HG02943 (cell line): ENCODE measurements around the gene MBNL3.
"Not testable (repeated sequence)": the region's sequence is repeated elsewhere in the genome, so short reads cannot be mapped to it uniquely, and the experiment has no call there.

ENCODE experiments used
- ATAC-seq: cut with Tn5 transposase; IDR thresholded peaks from one replicate; pipeline ENCODE4 v1.9.1; 2021; ENCODE audit warnings: mild to moderate bottlenecking, low read depth, moderate library complexity; ENCODE audit not compliant: unreplicated experiment

The MBNL3 gene

DNA sequence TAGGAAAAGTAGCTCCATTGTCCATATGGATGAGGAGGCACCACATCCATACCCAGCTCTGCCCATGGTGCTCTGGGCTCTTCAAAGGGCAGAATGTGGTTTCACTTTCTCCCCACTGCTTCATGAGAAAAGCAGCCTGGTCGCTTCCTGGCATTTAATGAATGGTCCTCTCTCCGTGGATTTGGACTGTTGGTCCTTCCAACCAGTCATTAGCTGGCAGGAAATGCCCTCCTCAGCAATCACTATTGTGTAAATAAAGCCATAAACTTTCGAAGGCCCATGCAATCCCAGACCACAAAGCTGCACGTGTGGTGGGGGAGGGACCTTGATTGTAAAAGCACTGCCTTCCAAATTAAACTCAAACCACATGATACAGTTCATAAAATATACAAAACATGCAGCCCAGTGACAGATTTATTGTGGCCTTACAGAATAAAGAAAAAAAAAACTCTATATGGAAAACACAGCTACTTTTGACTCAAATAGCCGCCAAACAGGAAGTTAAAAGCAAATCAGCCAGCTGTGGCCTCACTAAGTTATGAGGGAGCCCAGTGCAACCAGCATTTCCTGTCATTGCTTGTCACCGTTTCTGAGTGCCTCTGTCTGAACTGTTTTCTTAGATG, 8.1 kb downstream of the MBNL3 start:
- ATAC-seq, result peak; percentile 95

DNA sequence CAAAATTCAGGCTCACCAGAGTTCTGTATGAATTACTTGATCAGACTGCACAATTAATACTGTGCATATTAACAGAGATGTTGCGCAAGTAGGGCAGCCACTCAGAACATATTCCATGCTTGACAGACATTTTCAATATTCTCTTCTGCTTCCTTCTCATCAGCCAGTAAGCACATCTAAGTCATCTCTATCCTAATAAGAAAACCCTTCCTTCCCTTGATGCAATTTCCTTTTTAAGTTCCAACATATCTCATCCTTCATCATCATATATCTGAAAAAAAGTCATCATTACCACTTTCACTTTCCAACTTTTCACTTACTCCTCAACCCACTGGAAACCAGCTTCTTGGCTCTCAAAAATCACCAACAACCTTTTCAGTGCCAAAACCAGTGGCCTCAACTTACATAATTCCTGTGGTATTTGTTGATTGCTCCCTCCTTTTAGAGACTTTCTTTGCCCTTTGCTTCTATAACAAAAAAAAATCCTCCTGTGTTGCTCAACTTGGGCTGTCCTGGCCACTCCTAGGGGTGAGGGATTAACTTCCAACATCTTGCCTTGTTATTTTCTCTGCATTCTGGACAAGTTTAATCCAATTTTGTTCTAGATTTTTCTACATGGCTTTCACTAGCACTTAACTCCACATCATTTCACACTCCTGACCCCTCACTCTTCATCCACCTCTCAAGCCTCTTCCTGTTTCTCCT, 14.1 kb downstream of the MBNL3 start:
- no peak for ATAC-seq

DNA sequence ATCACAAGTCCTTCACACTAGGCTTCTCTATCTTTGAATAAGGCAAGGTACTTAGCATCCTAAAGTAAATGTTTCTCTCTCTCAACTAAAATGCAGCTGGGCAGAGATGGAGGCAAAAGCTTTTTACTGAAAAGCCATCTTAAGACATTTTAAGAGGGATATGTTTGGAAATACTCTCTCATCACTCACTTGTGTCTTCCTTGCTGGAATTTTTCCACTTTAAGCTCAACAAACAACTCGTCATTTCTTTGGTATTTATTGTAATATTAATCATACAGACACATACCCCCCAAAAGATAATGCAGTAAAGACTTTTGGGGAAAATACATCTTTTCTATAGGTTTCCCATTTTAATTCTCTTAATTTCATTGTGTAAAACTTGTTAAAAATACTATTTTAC, 16.4 kb downstream of the MBNL3 start:
- no peak for ATAC-seq

DNA sequence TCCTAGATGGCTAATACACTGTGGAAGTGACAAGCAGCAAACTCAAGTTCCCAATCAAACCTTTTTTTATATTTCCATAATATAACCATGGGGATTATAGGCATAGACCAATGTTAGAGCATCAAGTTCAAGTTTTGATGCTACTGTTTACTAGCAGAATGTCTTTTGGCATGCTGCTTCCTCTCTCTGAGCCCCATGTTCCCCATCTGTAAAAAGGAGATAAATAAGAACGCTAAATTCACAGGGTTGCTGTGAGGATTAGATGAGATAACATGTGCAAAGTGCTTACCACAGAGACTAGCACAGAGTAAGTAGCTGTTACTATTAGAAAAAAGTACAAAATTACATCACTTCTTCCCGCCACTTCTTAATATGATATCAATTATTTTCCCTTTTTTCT, 18.0 kb downstream of the MBNL3 start:
- no peak for ATAC-seq

DNA sequence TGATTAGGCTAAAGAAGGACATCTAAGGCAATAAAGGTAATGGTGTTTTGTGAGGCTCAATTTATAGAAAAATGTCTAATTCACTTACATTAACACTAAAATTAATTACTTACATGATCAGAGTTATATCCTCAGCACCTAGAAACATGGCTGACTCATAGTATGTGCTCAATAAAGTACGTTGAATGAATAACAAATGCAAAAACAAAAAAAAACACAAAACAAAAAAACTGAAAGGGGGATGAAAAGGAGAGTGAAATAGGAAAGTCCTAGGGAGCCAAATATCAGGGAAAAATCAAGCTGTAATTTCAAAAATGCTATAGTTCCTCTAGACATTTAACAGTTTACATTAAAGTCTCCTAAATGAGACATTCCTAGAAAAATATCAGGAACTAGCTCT, 18.7 kb downstream of the MBNL3 start:
- no peak for ATAC-seq

DNA sequence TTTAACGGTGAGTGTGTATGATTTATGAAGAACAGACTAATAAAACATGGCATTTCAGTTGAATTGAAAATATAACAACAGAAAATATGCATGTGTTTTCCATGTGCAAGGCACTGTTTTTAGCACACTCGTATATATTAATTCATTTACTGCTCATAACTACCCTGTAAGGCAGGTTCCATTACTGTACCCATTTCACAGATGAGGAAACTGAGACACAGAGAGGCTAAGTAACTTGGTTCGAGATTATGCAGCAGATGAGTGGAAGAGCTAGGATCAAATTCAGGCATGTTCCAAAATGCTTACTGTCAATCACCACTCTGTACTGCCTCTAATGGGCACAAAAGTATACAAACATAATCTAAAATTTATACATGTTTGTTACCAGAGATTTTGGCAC, 20.4 kb downstream of the MBNL3 start:
- ATAC-seq, result no peak

DNA sequence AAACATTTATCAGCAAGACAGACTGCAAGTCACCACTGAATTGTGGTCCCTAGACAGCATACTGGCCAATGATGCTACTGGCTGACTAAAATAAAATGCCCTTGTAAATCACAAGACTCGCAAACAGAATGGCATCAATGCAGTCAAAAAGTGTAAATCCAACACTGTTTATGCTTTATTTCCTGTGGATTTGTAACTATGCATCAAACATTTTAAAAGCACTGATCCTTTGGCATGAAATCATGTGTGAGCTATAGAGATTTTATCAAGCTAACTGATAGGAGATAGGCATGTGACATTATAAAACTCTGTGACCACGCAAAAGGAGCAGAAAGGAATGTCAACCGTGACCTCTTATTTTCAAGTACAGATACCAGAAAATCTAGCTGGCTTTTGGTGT, 20.8 kb downstream of the MBNL3 start:
- no peak for ATAC-seq

DNA sequence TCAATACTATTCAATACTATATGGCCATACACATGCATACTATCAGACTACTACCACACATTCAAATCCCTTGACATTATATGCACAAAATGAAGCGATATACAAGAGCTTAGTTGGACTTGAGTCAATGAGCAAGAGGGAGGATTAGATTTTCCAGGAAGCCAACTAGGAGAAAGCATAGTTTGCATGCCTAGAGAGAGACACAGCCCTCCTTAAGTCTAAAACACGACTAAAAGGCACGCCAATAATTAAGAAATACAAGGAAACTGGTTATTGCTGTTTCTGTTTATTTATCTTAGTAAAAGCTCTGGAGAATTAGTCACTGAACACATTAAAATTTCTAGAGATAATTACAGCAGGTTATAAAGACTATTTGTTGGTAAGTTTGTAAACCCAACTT, 21.8 kb downstream of the MBNL3 start:
- no peak for ATAC-seq

DNA sequence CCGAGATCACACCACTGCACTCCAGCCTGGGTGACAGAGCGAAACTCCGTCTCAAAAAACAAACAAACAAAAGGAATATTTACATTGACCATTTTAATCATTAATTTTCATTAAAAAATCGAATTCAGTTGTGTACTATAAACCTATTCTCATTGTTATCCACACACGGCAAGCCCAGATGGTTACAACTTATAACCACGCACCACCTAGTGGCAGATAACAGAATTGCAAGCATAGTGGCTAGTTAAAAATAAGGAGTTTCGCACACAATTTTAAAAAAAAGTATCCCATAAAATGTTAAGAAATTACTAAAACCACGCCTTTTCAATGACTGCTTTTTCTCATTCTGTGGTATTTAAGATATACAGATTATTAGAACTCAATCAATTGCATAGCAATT, 25.4 kb downstream of the MBNL3 start:
- ATAC-seq, result no peak

DNA sequence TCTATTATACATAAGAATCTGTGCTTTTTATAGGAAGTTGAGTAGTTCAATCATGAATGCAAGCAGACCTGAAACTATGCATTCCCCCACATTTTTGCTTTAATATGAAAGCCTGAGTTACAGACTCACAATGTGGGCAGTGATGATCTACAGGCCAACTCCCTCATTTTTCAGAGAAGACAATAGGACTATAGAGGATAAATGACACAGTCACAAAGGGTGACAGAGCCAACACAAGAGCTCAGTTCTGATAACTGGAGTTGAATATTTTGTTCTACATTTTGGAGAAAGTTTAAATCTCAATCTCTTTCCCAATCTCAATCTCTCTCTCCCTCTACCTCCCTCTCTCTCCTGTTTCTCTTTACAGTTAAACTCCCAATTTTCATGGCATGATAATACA, 27.0 kb downstream of the MBNL3 start:
- no peak for ATAC-seq

DNA sequence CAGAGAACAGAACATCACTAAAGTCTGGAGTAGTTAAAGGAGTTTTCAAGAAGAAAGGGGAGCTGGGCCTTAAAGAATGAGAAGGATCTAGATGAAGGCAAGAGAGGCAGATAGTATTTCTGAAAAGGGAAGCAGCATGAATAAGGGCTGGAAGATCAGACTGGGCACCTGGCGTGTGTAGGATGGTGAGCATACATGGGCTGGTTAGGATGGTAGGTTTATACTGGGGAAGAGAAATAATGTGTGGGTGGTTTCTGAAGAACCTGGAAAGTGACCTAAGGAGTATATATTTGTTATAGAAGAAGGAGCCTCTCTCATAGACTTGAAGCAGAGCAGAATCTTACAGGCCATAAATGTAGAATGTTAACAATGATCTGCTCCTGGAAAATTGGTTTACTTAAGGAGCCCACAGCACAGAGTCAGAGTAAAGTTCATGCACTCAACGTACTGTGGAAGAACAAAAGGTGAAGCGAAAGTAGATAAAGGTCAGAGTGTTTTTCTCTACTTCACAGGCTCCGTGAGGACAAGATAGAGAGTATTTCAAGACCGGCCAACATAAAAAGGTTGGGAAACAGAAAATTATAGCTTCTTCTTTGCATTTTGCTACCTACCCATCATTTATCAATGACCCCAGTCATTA, 35.8 kb downstream of the MBNL3 start:
- no peak for ATAC-seq

DNA sequence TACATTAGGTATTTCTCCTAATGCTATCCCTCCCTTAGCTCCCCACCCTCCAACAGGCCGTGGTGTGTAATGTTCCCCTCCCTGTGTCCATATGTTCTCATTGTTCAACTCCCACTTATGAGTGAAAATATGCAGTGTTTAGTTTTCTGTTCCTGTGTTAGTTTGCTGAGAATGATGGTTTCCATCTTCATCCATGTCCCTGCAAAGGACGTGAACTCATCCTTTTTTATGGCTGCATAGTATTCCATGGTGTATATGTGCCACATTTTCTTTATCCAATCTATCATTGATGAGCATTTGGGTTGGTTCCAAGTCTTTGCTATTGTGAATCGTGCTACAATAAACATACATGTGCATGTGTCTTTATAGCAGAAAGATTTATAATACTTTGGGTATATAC, 42.9 kb downstream of the MBNL3 start:
- not testable (repeated sequence) for ATAC-seq

DNA sequence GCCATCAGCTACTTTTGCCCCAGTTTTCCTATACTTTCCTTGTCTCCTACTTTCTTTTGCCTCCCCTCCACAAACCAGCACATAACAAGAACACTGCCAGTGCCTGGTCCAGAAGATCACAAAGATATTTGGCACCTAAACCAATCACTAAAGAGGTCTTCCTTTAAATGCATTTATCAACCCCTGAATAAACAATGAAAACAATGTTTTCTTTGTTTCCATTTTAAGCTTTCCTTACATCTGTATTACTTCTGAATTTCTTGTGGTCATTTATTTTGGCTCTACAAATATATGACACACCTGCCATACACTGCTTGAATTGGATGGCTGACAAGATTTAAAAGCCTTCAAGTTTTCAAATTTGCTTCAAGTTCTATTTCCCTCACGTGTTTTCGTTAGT, 43.9 kb downstream of the MBNL3 start:
- ATAC-seq, result no peak

DNA sequence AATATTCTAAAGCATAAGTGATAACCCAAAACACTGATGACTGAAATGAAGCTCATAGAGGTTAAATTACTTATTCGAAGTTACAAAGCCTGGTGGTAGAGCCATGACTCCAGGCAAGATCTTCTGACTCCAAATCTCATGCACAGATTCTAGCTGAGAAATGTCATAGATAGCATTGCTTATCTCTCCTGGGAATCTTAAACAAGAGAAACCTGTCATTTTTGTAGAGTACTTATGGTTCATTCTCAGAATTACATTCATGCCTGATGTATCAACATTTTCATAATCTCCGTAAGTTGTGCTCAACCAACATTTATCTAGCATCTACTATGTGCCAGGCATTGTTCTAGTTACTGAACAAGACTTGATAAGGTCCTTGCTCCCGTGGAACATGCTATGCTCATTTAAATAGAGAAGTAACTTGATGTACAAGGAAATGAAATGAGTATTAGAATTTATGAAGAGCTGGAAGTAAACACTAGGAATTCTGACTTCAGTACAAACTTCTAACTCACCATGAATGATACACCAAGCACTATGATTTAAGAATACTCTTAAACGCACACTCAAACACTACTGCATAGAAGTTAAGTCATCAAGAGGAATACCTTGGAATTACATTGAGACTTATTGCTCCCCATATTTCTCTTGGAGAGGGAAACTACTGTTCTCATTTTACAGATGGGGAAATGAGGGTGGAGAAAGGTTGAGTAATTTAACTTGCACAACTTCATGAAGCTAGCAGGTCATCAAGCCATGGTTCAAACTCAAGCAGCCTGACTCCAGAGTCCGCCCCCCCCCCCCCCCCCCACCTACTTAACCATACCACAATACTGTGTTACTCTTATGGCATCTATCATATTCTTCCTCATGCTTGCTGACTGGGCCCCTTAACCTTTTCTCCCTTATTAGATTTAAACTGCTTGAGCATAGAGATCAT, 45.4 kb downstream of the MBNL3 start:
- no peak for ATAC-seq

DNA sequence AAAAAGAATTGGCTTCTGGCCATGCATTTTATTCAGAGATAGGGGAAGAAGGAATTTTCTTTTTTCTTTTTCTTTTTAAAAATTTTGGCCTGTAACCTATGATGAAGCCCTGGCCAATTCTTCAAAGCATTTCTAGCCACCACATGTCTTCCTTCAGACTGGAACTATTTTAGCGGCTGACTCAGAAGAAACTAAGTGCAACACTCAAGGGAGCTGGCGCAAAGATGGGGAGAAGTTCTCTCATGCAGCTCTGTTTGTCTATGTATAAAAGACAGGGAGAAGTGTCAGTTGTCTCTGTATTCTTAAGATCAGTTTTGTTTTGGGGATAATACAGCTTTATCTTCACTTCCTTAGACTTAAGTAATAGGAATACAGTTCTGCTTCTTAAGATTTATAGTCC, 46.1 kb downstream of the MBNL3 start:
- ATAC-seq, result no peak

DNA sequence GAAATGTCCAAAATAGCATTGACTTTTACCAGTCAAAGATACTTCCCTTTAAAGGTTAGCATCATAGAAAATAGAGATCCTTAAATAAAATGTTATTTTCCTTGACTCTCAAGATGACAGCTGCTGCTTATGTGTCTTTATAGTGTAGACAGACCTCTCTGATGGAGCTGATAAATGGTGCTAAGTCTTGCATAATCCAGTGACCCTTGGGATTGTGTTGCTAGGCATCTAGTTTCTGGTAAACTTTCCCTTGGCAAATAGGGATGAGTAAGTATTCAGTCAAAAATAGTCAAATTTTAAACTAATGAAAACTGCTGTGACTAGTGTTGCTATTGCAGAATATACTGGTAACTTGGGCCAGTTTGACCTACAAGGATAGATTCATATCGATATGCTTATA, 53.6 kb downstream of the MBNL3 start:
- ATAC-seq, result no peak

DNA sequence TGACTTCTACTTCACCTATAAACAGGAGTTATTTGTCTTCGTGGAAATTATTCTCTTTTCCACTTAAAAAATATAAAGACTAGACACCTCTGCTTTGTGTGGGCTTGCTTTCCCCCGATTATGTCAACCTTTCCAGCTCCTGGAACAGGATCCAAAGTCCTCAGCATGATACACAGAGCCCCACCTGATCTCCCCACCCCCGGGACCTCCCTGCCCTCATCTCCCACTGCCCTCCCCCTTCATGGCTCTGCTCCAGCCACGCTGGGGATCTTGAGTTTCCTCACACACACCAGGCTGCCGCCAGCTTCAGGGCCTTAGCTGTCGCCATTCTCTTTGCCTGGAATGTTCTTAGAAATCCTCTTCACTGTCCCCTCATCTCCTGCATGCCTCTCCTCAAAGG, 55.3 kb downstream of the MBNL3 start:
- ATAC-seq, result no peak

DNA sequence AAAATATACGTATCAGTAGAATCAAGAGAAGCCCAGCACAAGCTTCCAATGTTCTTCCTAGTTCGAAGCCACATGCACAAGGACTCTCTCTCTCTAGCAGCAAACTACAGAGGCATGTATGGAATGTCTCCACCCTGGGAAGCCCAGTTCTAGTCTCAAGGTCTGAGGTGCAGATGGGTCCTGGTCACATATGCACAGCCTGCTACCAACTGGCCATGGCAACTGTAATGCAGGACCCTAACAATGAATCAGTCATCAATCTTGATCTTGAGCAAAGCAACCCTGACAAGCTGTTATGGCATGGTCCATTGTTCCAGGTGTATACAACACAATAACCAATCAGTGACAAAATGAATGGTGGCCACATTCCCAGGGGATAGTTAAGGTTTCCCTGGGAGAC, 55.8 kb downstream of the MBNL3 start:
- ATAC-seq, result no peak

DNA sequence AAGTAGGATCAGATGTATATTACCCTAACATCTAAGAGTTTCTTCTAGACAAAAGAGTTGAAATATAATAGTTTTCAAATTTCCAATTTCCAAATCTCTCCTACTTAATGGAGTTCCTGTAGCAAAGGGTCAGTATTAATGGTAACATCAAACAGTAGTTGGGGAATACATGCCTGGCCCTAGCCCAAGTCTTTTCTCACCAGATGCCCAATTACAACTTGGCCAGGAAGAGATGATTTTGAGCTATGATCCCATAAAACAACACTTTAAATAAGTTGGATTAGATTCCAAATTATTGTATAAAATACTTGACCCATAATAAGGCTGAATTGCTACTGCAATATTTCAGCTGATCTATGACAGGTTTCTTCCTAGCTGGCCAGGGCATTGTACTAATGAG, 59.9 kb downstream of the MBNL3 start:
- no peak for ATAC-seq

DNA sequence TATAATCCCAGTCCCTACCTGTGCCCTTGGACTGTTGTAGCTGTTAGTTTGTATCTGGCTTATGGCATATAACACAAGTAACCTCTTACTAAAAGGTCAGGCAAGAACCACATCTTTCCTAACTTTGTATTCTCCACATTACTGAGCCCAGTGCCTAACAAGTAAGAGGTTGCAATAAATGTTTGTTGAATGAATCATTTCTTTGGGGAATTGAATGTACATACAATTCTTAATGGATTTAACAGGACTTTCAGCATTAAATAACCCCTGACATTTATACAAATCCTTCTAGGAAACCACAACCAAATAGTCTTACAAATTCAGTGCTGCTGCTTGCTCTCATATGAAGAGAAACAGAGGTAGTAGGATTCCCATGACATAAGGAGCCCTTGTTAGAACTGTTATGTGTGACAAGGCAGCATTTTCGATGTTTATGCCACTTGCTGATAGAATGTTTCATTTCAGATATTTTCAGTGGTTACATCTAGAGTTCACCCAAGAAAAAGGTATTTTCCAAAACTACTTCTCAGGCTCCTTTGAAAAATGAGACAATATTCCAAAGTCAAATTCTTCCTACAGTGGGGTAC, 62.0 kb downstream of the MBNL3 start:
- ATAC-seq, result no peak
